HL-60 (cell line): ENCODE data around the gene SFI1.

Experiments
- POLR2AphosphoS5 ChIP-seq: IDR thresholded peaks from 2 replicates; pipeline ENCODE4 v1.6.1; 2012; ENCODE audit warnings: low read depth
- TF ChIP-seq, protein P1 (sequence below): IDR thresholded peaks from one replicate; pipeline ENCODE4 v1.5.1; 2011; ENCODE audit warnings: low read length, control low read depth, inconsistent platforms; ENCODE audit not compliant: insufficient read depth

DNA sequence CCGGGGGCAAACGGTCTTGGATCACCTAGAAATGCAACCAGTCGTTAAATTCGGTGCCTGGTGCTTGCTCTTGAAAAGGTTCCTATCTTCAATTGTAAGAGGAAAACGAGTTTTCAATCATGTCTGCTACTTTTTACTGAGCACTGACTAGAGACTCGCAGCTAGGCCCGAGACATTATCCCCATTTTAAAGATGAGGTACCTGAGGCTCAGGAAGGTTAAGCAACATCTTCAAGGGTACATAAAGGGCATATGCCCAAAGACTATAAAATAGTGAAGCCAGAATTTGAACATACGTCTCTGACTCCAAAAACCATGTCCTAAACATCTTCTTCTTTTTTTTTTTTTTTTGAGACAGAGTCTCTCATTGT is 166.3 kb downstream of the SFI1 start:
- TF ChIP-seq, protein P1, sequence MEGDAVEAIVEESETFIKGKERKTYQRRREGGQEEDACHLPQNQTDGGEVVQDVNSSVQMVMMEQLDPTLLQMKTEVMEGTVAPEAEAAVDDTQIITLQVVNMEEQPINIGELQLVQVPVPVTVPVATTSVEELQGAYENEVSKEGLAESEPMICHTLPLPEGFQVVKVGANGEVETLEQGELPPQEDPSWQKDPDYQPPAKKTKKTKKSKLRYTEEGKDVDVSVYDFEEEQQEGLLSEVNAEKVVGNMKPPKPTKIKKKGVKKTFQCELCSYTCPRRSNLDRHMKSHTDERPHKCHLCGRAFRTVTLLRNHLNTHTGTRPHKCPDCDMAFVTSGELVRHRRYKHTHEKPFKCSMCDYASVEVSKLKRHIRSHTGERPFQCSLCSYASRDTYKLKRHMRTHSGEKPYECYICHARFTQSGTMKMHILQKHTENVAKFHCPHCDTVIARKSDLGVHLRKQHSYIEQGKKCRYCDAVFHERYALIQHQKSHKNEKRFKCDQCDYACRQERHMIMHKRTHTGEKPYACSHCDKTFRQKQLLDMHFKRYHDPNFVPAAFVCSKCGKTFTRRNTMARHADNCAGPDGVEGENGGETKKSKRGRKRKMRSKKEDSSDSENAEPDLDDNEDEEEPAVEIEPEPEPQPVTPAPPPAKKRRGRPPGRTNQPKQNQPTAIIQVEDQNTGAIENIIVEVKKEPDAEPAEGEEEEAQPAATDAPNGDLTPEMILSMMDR = no peak
- no peak for TF ChIP-seq POLR2AphosphoS5
